Right ventricle myocardium superior (tissue), 1 donor: ENCODE measurements around the gene TATDN3. TPM values are rescaled to one million over a fixed set of nuclear protein-coding genes. Genes with fewer than 3 reads are reported as not detected.
"Not testable (repeated sequence)": the region's sequence is repeated elsewhere in the genome, so short reads cannot be mapped to it uniquely, and the experiment has no call there.

Source experiments
- ATAC-seq: fragments of 200-7000 bp; cut with Tn5 transposase; one replicate; pipeline ENCODE4 v1.9.1; 2020; ENCODE audit warnings: mild to moderate bottlenecking; ENCODE audit not compliant: poor library complexity
- DNase-seq: peaks from one replicate; pipeline ENCODE4 v3.0.0-alpha.2; 2020
- intact Hi-C: fragments of 100-400 bp; cut with DNase I; formaldehyde crosslinking; loops from one replicate; pipeline ENCODE4 v1.11.2; 2022
- long read RNA-seq: library from polyadenylated mRNA; unstranded; transcript quantifications from one replicate; pipeline ENCODE4 v2.0.0, GENCODE V29; 2021
- total RNA-seq: library from RNA; stranded (reverse); fragmentation: NEBNext Ultra II Directional; extraction: Animal tissue kit (Norgen Biotek cat#: 25700); gene quantifications from one replicate; pipeline ENCODE4 v1.2.1, GENCODE V29; 2021
- donor health status: DM: no; HTN: yes; CAD: no; lungs with severe emphysema.

TATDN3 gene, protein sequence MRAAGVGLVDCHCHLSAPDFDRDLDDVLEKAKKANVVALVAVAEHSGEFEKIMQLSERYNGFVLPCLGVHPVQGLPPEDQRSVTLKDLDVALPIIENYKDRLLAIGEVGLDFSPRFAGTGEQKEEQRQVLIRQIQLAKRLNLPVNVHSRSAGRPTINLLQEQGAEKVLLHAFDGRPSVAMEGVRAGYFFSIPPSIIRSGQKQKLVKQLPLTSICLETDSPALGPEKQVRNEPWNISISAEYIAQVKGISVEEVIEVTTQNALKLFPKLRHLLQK
- total RNA-seq, result 22.0 TPM
- long read RNA-seq, transcript TATDN3-201 (10 exons, 2,321 nt), result minor isoform, 34 of 91 reads
- long read RNA-seq, transcript TATDN3-202 (10 exons, 2,389 nt), result major isoform, 38 of 91 reads
- long read RNA-seq, transcript TATDN3-214 (10 exons, 1,381 nt), result minor isoform, 8 of 91 reads
- long read RNA-seq, partial matches to known transcripts, result 4 of 91 reads
- long read RNA-seq, other reads (novel, unspliced or antisense), result 4 of 91 reads

DNA sequence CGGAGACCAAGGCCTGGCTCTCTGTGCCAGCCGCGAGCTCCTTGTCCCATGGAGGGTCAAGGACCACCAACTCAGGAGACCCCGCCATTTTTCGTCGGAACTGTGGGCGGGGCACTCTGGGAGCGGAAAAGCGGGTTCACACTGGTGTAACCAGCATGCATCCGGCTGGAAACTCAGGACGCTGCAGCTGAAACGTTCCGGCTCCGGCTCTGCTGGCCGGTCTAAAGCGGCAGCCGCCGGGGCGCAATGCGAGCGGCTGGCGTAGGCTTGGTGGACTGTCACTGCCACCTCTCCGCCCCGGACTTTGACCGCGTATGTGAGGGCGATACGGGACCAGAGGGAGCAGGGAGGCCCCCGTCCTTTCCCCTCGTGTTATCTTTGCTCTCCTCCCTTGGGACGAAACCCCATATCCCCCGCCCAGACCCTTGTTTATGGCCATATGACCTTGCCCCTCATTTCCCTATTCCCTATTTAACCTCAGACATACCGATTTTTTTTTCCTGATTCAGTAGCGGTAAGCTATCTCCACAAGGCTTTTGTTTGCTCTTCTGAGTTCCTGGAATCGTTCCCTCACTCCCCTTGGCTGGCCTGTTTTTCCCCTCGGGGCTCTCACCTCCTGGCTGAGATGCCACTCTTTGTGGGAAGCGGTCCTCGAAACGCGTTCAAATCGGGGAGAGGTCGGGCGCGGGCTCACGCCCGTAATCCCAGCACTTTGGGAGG lies at the start of gene TATDN3, which contains the start of gene NSL1:
TATDN3 (plus strand) TSS at position 219 of the 720 bp plus-strand sequence; CDS start at position 247, 28 bp downstream.
NSL1 (minus strand) TSS at position 102 of the 720 bp plus-strand sequence; CDS start at position 88, 14 bp downstream.
- DNase-seq (peak; percentile 91), ATAC-seq (peak; percentile 95)
- intact Hi-C loops, result no loop called here

DNA sequence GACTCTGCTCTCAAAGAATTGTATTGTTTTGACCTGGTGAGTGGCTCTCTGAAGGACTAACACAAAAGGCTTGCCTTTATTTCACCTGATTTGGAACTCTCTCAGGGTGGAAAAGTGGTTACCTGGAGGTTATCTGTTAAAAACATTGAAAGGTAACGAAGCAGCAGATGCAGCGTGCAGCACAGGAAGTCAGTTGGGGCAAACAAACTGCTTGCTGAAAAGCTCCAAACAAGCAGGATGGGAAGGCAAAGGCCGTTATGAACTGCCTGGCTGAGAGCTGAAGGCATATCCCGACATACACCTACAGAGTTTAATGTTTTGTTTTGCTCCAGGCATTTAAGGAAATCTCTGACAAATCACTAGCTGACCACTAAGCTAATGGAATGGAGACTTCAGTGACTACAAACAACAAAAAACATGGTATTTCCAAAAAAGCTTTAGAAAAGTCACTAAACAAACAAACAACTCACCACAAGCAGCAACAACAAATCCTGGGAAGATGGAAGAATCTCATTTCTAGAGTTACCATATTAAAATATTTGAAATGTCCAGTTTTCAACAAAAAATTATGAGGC lies 47.7 kb upstream of the TATDN3 start:
- intact Hi-C loops, result no loop called here
- DNase-seq (no peak), ATAC-seq (no peak)

DNA sequence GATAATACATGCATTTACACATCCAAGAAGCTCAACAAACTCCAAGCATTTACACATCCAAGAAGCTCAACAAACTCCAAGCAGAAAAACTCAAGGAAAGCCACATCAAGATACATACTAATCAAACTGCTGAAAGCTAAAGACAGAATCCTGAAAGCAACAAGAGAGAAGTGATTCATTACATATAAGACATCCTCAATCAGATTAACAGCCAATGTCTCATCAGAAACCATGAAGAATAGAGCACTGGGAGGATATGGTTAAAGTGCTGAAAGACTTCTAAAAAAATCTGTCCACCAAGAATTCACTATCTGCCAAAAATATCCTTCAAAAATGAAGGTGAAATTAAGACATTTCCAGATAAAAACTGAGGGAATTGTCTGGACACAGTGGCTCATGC lies 46.4 kb upstream of the TATDN3 start:
- DNase-seq (no peak), ATAC-seq (no peak)
- intact Hi-C loops, result no loop called here

DNA sequence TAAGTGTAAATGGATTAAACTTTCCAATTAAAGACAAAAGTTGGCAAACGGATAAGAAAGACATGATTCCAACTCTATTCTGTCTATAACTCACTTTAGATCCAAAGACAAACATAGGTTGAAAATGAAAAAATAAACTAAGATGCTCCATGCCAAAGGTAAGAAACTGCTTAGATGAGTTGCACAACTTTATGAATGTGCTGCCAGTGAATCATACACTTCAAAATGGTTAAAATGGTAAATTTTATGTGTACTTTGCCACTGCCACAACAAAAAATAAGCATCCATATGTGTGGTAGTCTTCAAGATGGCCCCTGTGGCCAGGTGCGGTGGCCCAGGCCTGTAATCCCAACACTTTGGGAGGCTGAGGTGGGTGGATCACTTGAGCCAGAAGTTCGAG lies 45.1 kb upstream of the TATDN3 start:
- DNase-seq, result no peak
- intact Hi-C loops, result no loop called here
- no peak for ATAC-seq

DNA sequence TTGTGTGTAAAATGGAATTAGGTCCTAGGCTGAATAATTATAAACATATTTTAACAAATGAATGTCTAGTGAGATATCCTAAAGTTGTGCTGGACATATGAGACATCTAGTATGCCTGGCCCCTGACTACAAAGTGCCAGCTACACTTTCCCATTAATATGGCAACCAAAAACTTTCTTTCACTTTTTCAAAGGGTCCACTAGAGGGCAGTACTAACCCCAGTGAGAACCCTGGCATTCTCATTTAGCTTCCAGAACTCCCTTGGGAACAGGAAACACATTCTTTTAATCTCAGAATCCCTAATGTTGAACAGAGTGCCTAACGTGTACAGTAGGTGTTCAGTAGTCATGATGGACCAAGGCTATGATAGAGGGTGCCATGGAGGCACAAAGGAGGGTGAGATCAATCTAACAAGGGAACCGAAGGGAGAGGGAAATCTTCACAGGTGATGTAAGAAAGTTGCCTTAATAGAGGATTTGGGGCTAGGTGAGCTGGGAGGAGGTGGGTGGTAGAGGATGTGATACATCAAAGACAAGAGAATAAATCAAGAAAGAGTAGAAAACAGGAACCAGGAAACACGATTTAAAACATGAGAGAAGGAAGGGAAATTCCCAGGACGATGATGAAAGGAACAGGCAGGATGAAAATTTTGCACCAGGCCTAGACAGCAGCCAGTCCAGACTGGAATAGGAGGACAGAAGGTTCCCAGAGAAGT lies 41.7 kb upstream of the TATDN3 start:
- ATAC-seq (peak; percentile 34), DNase-seq (no peak)
- intact Hi-C loops, result no loop called here

DNA sequence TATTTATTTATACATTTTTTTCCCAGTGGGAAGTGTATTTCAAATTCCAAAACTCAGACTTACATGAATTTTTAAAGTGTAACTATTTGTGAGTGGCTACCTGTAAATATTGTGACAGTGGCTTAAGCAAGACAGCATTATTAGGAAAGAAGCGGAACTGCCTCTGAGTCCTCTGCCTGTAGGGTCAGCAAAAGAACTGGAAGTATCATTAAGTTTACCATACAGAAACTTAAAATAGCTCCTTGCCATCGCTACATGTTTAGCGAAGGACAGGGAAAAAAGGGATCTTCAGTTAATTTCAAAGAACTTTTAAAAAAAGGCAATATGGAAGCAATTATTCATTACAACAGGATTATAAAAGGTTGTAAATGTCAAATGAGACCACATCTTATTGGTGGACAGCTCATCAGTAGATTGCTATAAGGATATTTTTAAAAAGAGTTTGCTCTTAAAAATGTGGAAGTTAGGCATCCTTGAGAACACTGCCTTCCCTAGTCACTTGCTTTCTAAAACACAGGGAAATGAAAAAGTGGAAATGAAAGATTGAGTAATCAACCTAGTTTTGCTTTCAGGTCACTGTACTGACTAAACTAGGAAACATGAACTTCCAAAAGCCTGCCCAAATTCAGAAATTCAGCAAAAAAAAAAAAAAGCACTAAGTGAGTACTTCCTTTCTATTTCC lies 39.3 kb upstream of the TATDN3 start:
- ATAC-seq (peak; percentile 76), DNase-seq (no peak)
- intact Hi-C loops, result no loop called here

DNA sequence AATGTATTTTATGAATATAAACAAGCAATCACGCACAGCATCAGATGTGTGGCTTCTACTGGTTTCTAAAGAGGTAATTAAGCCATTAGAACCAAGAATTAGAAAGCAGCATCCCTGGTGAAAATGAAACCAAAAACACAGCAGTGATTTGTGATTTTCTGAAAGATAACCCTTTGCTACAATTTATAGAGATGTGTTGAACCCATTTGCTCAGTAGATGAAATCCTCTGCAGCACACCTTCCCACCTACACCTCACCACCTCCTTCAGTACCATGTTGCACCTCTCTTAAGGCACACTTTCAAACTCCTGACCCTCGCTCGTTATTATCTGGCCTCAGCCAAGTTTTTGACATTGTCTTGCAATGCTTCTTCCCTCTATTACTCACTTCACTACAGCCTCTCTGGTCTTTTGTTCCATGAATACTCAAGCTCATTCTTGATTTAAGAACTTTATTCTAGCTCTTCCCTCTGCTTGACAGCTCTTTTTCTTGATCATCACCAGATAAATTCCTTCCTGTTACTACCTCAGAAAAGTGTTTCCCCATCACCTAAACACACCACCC lies 38.7 kb upstream of the TATDN3 start:
- ATAC-seq (no peak), DNase-seq (no peak)
- intact Hi-C loops, result no loop called here

DNA sequence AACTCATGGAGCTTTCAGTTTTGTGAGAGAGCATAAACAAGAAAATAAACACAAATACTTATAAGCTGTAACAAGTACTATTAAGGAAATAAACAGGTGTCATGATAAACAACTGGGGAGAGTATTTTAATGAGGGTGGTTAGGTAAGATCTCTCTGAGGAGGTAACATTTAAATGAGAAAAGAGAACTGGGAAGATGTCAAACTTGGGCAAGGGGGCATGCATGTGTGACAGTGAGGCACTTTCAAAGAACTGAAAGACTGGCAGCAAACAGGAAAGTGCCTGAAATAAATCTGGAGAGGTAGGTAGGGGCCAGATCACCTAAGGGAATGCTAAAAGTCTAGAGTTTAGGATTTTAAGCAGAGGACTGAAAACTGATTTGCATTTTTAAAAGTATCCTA lies 37.9 kb upstream of the TATDN3 start:
- intact Hi-C loops, result no loop called here
- no peak for DNase-seq
- ATAC-seq, result no peak

DNA sequence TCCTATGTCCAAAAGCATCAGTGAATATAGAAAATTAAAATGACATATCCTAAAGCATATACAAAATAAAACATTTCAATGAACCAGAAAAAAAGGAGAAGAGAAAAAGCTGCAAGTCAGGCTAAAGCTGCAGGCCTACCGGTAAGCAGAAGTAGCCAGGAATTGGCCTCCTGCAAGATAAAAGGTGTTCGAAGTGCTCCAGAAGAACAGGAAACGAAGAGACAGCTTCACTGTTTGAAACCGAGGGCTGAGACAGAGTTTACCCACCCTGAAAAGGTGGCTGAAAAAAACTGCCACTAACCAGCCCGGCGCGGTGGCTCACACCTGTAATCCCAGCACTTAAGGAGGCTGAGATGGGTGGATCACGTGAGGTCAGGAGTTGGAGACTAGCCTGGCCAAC lies 37.5 kb upstream of the TATDN3 start:
- intact Hi-C loops, result no loop called here
- ATAC-seq (no peak), DNase-seq (no peak)

DNA sequence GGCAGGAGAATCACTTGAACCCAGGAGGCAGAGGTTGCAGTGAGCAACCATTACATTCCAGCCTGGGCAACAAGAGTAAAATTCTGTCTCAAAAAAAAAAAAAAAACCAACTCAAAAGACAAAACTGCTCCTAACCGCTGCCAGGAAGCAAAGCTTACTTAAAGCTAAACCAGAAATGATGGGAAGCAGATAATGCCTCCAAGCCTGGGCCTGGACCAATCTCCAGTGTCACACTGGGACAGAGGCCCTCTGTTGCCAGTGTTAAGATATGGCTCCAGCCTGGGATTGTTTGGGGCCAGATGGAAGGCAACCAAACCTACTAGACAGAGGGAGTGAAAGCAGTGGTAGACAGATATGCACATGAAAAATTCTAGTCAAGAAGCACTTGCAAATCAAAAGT lies 37.0 kb upstream of the TATDN3 start:
- ATAC-seq (peak; percentile 85), DNase-seq (no peak)
- intact Hi-C loops, result no loop called here

DNA sequence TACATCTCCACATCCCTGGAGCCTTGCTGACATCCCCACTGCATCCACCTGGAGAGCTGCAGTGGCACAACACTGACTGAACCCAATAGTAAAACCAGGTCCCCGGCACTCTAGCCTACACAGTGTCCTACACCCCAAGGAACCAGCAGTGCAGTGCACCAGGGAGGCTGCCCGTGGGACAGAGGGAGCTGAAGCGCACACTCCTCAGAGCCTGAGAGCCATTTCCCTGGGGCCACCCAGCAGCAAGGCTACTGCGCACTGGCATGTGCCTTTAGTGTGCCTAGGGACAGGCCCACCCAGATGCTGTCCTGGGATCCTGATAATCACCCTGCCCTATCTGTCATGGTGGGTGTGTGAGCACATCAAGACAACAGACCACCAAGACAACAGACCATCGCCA lies 32.0 kb upstream of the TATDN3 start:
- intact Hi-C loops, result no loop called here
- ATAC-seq (no peak), DNase-seq (no peak)

DNA sequence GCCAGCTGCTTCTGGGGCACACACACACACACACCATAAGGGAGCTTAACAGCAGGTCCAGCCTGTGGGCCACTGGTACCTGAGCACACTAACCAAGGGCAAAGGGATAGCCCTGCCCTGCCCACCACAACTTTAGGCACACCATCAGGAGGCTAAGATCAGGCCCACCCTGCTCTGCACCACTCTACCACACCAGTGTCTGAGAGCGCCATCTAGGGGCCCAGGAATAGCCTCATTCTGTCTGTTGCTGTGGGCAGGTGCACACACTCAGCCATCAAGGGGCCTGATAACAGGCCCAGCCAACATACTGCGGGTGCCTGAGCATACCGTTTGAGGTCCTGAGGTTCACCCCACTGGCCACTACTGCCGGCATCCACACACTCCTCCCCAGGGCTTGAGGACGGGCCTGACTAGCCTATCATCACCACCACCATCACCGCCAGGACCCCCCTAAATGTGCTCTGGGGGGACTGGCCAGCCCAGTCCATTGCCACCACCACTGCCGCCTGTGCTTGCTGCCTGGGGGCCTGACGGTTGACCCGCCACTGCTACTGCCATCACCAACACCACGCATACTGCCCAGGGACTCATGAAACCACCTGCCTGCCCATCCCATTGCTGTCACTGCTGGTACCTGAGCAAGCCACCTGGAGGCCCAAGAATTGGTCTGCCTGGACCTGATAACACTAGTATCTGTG lies 31.4 kb upstream of the TATDN3 start:
- ATAC-seq, result peak; percentile 31
- intact Hi-C loops, result no loop called here
- DNase-seq, result no peak

DNA sequence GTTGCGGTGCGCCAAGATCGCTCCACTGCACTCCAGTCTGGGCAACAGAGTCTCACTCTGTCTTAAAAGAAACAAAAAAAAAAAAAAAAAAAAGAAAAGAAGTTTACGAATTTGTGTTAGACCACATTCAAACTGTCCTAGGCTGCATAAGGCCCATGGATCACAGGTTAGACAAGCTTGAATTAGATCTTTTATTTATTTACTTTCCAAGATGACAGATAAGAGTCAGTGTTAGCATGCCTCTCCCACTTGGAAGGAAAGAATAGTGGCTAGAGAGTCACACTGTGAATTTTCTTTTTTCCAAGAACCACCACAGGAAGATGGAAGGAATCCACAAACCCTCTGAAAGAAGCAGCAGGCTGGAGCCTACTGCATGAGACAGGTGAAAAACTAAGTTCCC lies 29.5 kb upstream of the TATDN3 start:
- ATAC-seq, result no peak
- DNase-seq, result no peak
- intact Hi-C loops, result no loop called here

DNA sequence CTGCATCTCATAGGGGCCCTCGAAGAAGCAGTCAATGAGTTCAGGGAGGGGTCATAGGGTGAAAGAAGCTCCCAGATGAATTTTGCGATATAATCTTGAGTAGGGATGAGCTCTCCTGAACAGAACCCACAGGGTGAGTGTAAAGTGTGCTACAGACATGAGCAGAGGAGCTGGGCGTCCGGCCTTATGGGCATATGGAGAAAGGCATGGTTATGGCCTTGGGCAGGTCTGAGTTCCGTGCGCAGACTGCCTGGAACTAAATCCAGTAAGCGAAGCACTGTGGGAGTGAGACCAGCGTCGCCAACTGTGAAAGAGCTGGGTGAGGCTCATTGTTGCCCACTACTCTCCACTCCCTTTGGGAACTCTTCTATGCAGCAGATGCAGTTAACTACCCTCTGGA lies 28.9 kb upstream of the TATDN3 start:
- DNase-seq, result no peak
- no peak for ATAC-seq
- intact Hi-C loops, result no loop called here

DNA sequence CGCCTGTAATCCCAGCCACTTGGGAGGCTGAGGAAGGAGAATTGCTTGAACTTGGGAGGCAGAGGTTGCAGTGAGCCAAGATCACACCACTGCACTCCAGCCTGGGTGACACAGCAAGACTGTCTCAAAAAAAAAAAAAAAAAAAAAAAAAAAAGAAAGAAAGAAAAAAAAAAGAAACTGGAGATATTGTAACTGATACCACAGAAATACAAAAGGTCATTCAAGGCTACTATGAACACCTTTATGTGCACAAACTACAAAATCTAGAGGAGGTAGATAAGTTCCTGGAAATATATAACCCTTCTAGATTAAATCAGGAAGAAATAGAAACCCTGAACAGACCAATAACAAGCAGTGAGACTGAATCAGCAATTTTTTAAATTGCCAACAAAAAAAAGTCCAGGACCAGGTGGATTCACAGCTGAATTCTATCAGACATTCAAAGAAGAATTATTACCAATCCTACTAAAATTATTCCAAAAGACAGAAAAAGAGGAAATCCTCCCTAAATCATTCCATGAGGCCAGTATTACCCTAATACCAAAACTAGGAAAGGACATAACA lies 26.9 kb upstream of the TATDN3 start:
- DNase-seq, ATAC-seq, intact Hi-C loops: not testable (repeated sequence)

DNA sequence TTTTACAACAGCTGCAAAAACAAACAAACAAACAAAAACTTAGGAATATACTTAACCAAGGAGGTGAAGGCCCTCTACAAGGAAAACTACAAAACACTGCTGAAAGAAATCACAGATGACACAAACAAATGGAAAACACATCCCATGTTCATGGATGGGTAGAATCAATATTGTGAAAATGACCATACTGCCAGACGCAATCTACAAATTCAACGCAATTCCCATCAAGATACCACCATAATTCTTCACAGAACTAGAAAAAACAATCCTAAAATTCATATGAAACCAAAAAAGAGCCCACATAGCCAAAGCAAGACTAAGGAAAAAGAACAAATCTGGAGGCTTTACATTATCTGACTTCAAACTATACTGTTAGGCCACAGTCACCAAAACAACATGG lies 24.9 kb upstream of the TATDN3 start:
- intact Hi-C loops, ATAC-seq, DNase-seq: not testable (repeated sequence)

DNA sequence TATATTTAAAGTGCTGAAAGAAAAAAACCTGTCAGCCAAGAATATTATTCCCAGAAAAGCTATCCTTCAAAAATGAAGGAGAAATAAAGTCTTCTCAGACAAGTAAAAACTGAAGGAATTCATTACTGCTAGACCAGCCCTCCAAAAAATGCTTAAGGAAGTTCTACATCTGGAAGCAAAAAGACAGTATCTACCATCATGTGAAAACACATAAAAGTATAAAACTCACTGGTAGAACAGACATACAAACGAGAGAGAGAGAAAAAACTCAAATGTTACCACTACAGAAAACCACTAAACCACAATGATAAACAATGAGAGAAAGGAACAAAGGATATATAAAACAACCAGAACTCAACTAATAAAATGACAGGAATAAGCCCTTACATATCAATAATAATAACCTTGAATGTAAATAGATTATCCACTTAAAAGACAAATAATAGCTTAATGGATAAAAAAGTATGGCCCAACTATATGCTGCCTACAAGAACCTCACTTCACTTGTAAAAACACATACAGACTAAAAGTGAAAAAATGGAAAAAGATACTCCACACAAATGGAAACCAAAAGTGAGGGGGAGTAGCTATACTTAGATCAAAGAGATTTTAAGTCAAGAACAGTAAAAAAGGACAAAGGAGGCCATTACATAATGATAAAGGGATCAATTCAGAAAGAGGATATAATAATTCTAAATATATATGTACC lies 22.1 kb upstream of the TATDN3 start:
- intact Hi-C loops, result no loop called here
- ATAC-seq, result no peak
- no peak for DNase-seq
